Neural progenitor cell (in vitro differentiated cells): ENCODE measurements around the gene MEOX1.

ENCODE experiments used
- CTCF ChIP-seq: fragments of 200-600 bp; sonication (generic); IDR thresholded peaks from 2 replicates; pipeline ENCODE4 v1.5.1; 2017; ENCODE audit warnings: antibody characterized with exemption, mild to moderate bottlenecking
- EZH2phosphoT487 ChIP-seq: fragments of 200-600 bp; sonication (generic); IDR thresholded peaks from 2 replicates; pipeline ENCODE4 v1.6.1; 2017; ENCODE audit warnings: antibody characterized with exemption

GRCh38 chr17:43655693-43656255 is 5.9 kb downstream of the MEOX1 start:
- TF ChIP-seq CTCF (no peak), EZH2phosphoT487 (no peak)
